H1 (cell line): Measurements from ENCODE around the gene NRIP3. TPM values are rescaled to one million over a fixed set of nuclear protein-coding genes. Genes with fewer than 3 reads are reported as not detected.
"Not testable (repeated sequence)": the region's sequence is repeated elsewhere in the genome, so short reads cannot be mapped to it uniquely, and the experiment has no call there.

Experiments
- CTCF ChIA-PET: fragments of 300-600 bp; sonication (Branson Sonifier 250); formaldehyde crosslinking; loops from one replicate; lab custom pipeline; 2021; ENCODE audit not compliant: partially characterized antibody; lab: Charles Lee
- POLR2A ChIA-PET: fragments of 300-600 bp; sonication (Branson Sonifier 250); formaldehyde crosslinking; loops from one replicate; lab custom pipeline; 2021; ENCODE audit warnings: inconsistent platforms; ENCODE audit not compliant: partially characterized antibody; lab: Charles Lee
- DNase-seq, 2 experiments: peaks; one replicate each; pipeline versions ENCODE4 v3.0.0 to v3.0.0-alpha.2; 2010 to 2022; ENCODE audit warnings: low spot score in 2 of 2, low read depth in 1 of 2, mixed read lengths in 1 of 2
- FAIRE-seq: peaks from 2 replicates; lab custom pipeline; 2011; peaks lifted over from hg19 to GRCh38; lab: Jason Lieb, UNC
- H2AFZ ChIP-seq: 2 replicates; pipeline ENCODE4 v1.8.1; 2012; ENCODE audit warnings: low read length, inconsistent platforms
- H2AK5ac ChIP-seq: 2 replicates; pipeline ENCODE4 v1.6.1; 2013; ENCODE audit warnings: low read depth, low read length
- H2BK120ac ChIP-seq: replicated peaks from 2 replicates; pipeline ENCODE3; 2013; ENCODE audit warnings: low read depth, low read length, inconsistent platforms
- H2BK12ac ChIP-seq: 2 replicates; pipeline ENCODE4 v1.6.1; 2013; ENCODE audit warnings: low read depth, low read length
- H2BK15ac ChIP-seq: 2 replicates; pipeline ENCODE4 v1.6.1; 2013; ENCODE audit warnings: low read length
- H2BK20ac ChIP-seq: 2 replicates; pipeline ENCODE4 v1.6.1; 2013; ENCODE audit warnings: low read length
- H2BK5ac ChIP-seq: 2 replicates; pipeline ENCODE4 v1.6.1; 2013; ENCODE audit warnings: low read depth, low read length
- H3K14ac ChIP-seq: 2 replicates; pipeline ENCODE4 v1.6.1; 2013; ENCODE audit warnings: inconsistent platforms; ENCODE audit not compliant: insufficient read length
- H3K18ac ChIP-seq: 2 replicates; pipeline ENCODE4 v1.6.1; 2013; ENCODE audit warnings: low read length; ENCODE audit errors: extremely low read depth
- H3K23ac ChIP-seq: 2 replicates; pipeline ENCODE4 v1.6.1; 2013; ENCODE audit warnings: inconsistent platforms; ENCODE audit not compliant: insufficient read length
- H3K23me2 ChIP-seq: 2 replicates; pipeline ENCODE4 v1.6.1; 2013; ENCODE audit warnings: low read depth, low read length
- H3K27ac ChIP-seq: 2 replicates; pipeline ENCODE4 v1.6.1; 2011; ENCODE audit warnings: low read depth, low read length, inconsistent platforms
- H3K27me3 ChIP-seq, 4 experiments: replicated peaks in 1 of 4; 1 replicate in 1 of 4; 2 replicates in 3 of 4; pipeline versions ENCODE4 v1.6.1 to v1.8.1; 2011 to 2013; ENCODE audit warnings: low read length in 3 of 4, mild to moderate bottlenecking in 3 of 4, inconsistent platforms in 2 of 4, mixed read lengths in 2 of 4, moderate library complexity in 1 of 4; ENCODE audit not compliant: control insufficient read depth in 3 of 4, insufficient read depth in 3 of 4; ENCODE audit errors: extremely low read depth in 1 of 4
- H3K36me3 ChIP-seq, 4 experiments: 2 replicates each; pipeline versions ENCODE4 v1.6.1 to v1.8.1; 2011 to 2013; ENCODE audit warnings: mild to moderate bottlenecking in 4 of 4, low read length in 3 of 4, moderate library complexity in 2 of 4, control low read depth in 1 of 4, inconsistent platforms in 1 of 4; ENCODE audit not compliant: insufficient read depth in 4 of 4, control insufficient read depth in 2 of 4
- H3K4ac ChIP-seq: replicated peaks from 2 replicates; pipeline ENCODE3; 2013; ENCODE audit warnings: low read length, low read depth, mixed read lengths, inconsistent platforms; ENCODE audit not compliant: insufficient read length
- H3K4me1 ChIP-seq, 4 experiments: replicated peaks in 1 of 4; 1 replicate in 1 of 4; 2 replicates in 3 of 4; pipeline versions ENCODE4 v1.6.1 to v1.8.1; 2011 to 2013; ENCODE audit warnings: low read length in 3 of 4, inconsistent platforms in 2 of 4, mixed read lengths in 1 of 4; ENCODE audit not compliant: insufficient read depth in 4 of 4, control insufficient read depth in 3 of 4
- H3K4me2 ChIP-seq, 2 experiments: 2 replicates each; pipeline versions ENCODE4 v1.6.1 to v1.8.1; 2011 to 2013; ENCODE audit warnings: low read depth in 2 of 2, low read length in 2 of 2, control low read depth in 1 of 2, inconsistent platforms in 1 of 2, mild to moderate bottlenecking in 1 of 2; ENCODE audit not compliant: insufficient read depth in 1 of 2
- H3K4me3 ChIP-seq, 4 experiments: fragments of 200-600, 300-600 bp in 1 of 4; sonication (generic), shearing (Covaris generic), sonication (Bioruptor Twin) in 1 of 4; 2 replicates each; pipeline versions ENCODE4 v1.5.1 to v1.8.1; 2011 to 2016; ENCODE audit warnings: low read length in 4 of 4, low read depth in 3 of 4, control low read depth in 2 of 4, inconsistent platforms in 2 of 4, mild to moderate bottlenecking in 2 of 4, mixed read lengths in 1 of 4, moderate library complexity in 1 of 4; ENCODE audit not compliant: insufficient read depth in 2 of 4; ENCODE audit errors: extremely low read depth in 1 of 4
- H3K56ac ChIP-seq: replicated peaks from 2 replicates; pipeline ENCODE3; 2013; ENCODE audit warnings: low read depth, mild to moderate bottlenecking, mixed read lengths, low read length, inconsistent platforms; ENCODE audit not compliant: insufficient read length
- H3K79me1 ChIP-seq: 2 replicates; pipeline ENCODE4 v1.6.1; 2013; ENCODE audit warnings: low read depth, low read length, control low read depth
- H3K79me2 ChIP-seq, 2 experiments: 2 replicates each; pipeline versions ENCODE4 v1.6.1 to v1.8.1; 2012 to 2013; ENCODE audit warnings: low read length in 2 of 2, mild to moderate bottlenecking in 2 of 2, inconsistent platforms in 1 of 2; ENCODE audit not compliant: insufficient read depth in 2 of 2, control insufficient read depth in 1 of 2
- H3K9ac ChIP-seq, 4 experiments: replicated peaks in 1 of 4; 1 replicate in 1 of 4; 2 replicates in 3 of 4; pipeline versions ENCODE4 v1.6.1 to v1.8.1; 2011 to 2013; ENCODE audit warnings: low read depth in 3 of 4, low read length in 3 of 4, control low read depth in 2 of 4, mild to moderate bottlenecking in 2 of 4, moderate library complexity in 2 of 4, inconsistent platforms in 1 of 4; ENCODE audit errors: extremely low read depth in 1 of 4
- H3K9me3 ChIP-seq, 2 experiments: 2 replicates each; pipeline versions ENCODE4 v1.6.1 to v1.8.1; 2012 to 2013; ENCODE audit warnings: mild to moderate bottlenecking in 2 of 2, moderate library complexity in 2 of 2, control low read depth in 1 of 2, inconsistent platforms in 1 of 2, low read depth in 1 of 2, low read length in 1 of 2, mixed read lengths in 1 of 2; ENCODE audit not compliant: insufficient read depth in 2 of 2
- H4K20me1 ChIP-seq, 2 experiments: replicated peaks in 1 of 2; 2 replicates each; pipeline versions ENCODE3 to v1.8.1; 2011 to 2013; ENCODE audit warnings: inconsistent platforms in 2 of 2, low read length in 2 of 2, mild to moderate bottlenecking in 1 of 2; ENCODE audit not compliant: insufficient read depth in 2 of 2, control insufficient read depth in 1 of 2
- H4K5ac ChIP-seq: 2 replicates; pipeline ENCODE4 v1.6.1; 2013; ENCODE audit warnings: low read length, low read depth, mixed read lengths, inconsistent platforms; ENCODE audit not compliant: insufficient read length
- H4K8ac ChIP-seq: 2 replicates; pipeline ENCODE4 v1.8.0; 2013; ENCODE audit warnings: mild to moderate bottlenecking, moderate library complexity, low read length, inconsistent platforms; ENCODE audit not compliant: insufficient read depth; ENCODE audit errors: extremely low read depth
- H4K91ac ChIP-seq: replicated peaks from 2 replicates; pipeline ENCODE3; 2013; ENCODE audit warnings: low read length, mixed read lengths, inconsistent platforms; ENCODE audit not compliant: insufficient read length
- KDM5A ChIP-seq: fragments of 200-600 bp; IDR thresholded peaks from 2 replicates; pipeline ENCODE4 v1.7.1; 2012; ENCODE audit warnings: mild to moderate bottlenecking, low read length, inconsistent platforms, mixed read lengths
- PHF8 ChIP-seq: fragments of 200-600 bp; sonication (generic); conservative IDR thresholded peaks from 2 replicates; pipeline ENCODE4 v1.7.1; 2012; ENCODE audit warnings: low read depth, mild to moderate bottlenecking, inconsistent platforms, low read length, moderate library complexity
- SIN3A ChIP-seq, 2 experiments: IDR thresholded peaks in 1 of 2; conservative IDR thresholded peaks in 1 of 2; 2 replicates each; pipeline ENCODE4 v1.6.1; 2011 to 2012; ENCODE audit warnings: low read length in 2 of 2, improper control_type of control experiment in 1 of 2, low read depth in 1 of 2, mild to moderate bottlenecking in 1 of 2
- SP1 ChIP-seq: IDR thresholded peaks from 2 replicates; pipeline ENCODE4 v1.6.1; 2011; ENCODE audit warnings: low read depth, low read length
- WGBS, 2 experiments: shearing (Covaris generic) in 1 of 2; methylation state at CpG; one replicate each; pipeline versions ENCODE4 v1.1.6 to v1.1.7; 2013 to 2015; ENCODE audit warnings: low lambda C conversion rate in 2 of 2, mixed read lengths in 2 of 2, inconsistent platforms in 1 of 2, low coverage in 1 of 2, missing lambda C conversion rate in 1 of 2; ENCODE audit not compliant: insufficient replicate concordance in 2 of 2, insufficient coverage in 1 of 2, insufficient read length in 1 of 2; ENCODE audit errors: extremely low coverage in 1 of 2, missing lambda C conversion rate in 1 of 2; 5-methylcytosine and 5-hydroxymethylcytosine counted together
- polyA plus RNA-seq, 7 experiments: library from polyadenylated mRNA; depleted of rRNA in 3 of 7; stranded (reverse) in 5 of 7; unstranded in 2 of 7; fragments of >200 nt in 5 of 7; fragments of 200-250 nt in 2 of 7; gene quantifications; 1 replicate in 5 of 7; 2 replicates in 1 of 7; 4 replicates in 1 of 7; pipeline versions ENCODE4 v1.2.1 to v1.2.3, GENCODE V29; 2011 to 2013; ENCODE audit warnings: missing spikeins in 2 of 7, mixed read lengths in 2 of 7
- total RNA-seq: library from RNA; stranded (reverse); fragmentation: NEBNext Ultra II Directional; extraction: Animal tissue kit (Norgen Biotek cat#: 25700); gene quantifications from 2 replicates; pipeline ENCODE4 v1.2.1, GENCODE V29; 2021

The NRIP3 gene
- total and polyA plus RNA-seq, 2 of the 8 experiments (the other 6 are each of a cell fraction or from before 2014, with no cell fraction given), result 3.9 to 7.1 TPM

GRCh38 chr11:8937159-8937558, 66.6 kb downstream of the NRIP3 start (continued):
- no peak for TF ChIP-seq SP1
- TF ChIP-seq KDM5A, result no peak
- TF ChIP-seq PHF8, result no peak
- TF ChIP-seq SIN3A (conservative IDR thresholded peaks at IDR 0.05 in 1 of 2, IDR thresholded peaks at IDR 0.05 in 1 of 2; ENCODE audit: low read depth in 1 of 2, low read length in 2 of 2), result no peak

- H4K8ac ChIP-seq, H3K4me3 ChIP-seq, H3K27ac ChIP-seq, H2BK120ac ChIP-seq, H3K4ac ChIP-seq, H3K36me3 ChIP-seq, H3K79me1 ChIP-seq, H3K9me3 ChIP-seq, H4K20me1 ChIP-seq, H2BK15ac ChIP-seq, POLR2A ChIA-PET, H3K79me2 ChIP-seq, H3K23ac ChIP-seq, H2BK12ac ChIP-seq, H2BK5ac ChIP-seq, H2BK20ac ChIP-seq, H3K4me1 ChIP-seq, H3K56ac ChIP-seq, H4K5ac ChIP-seq, H3K23me2 ChIP-seq, FAIRE-seq, H2AK5ac ChIP-seq, H3K9ac ChIP-seq, H3K18ac ChIP-seq, H2AFZ ChIP-seq, H4K91ac ChIP-seq, H3K4me2 ChIP-seq, H3K27me3 ChIP-seq, H3K14ac ChIP-seq, DNase-seq: not testable (repeated sequence)
- 100% methylated on average over 2 of the region's 2 CpGs; no CpG with 5 or more reads in 1 of the 2 experiments for WGBS, 2 experiments
- CTCF ChIA-PET, result interaction anchor here (0.8 to 1.6 kb wide), 7 partner anchors 13 to 571 kb away, joined by 3 to 15 read pairs (median 4); no protein-coding TSS in a partner anchor
These were observed 68.0 kb downstream of the NRIP3 start for GRCh38 chr11:8935789-8936188.
